Activated T-helper 1 cell treated with Interleukin-2 at 50 U/mL for 16 hours (primary cell): Measurements from ENCODE around the gene THSD7A.
"Not testable (repeated sequence)": the region's sequence is repeated elsewhere in the genome, so short reads cannot be mapped to it uniquely, and the experiment has no call there.

Experiments
- DNase-seq: peaks from one replicate; pipeline ENCODE4 v3.0.0-alpha.2; 2020; ENCODE audit warnings: low read depth

The THSD7A gene

DNA sequence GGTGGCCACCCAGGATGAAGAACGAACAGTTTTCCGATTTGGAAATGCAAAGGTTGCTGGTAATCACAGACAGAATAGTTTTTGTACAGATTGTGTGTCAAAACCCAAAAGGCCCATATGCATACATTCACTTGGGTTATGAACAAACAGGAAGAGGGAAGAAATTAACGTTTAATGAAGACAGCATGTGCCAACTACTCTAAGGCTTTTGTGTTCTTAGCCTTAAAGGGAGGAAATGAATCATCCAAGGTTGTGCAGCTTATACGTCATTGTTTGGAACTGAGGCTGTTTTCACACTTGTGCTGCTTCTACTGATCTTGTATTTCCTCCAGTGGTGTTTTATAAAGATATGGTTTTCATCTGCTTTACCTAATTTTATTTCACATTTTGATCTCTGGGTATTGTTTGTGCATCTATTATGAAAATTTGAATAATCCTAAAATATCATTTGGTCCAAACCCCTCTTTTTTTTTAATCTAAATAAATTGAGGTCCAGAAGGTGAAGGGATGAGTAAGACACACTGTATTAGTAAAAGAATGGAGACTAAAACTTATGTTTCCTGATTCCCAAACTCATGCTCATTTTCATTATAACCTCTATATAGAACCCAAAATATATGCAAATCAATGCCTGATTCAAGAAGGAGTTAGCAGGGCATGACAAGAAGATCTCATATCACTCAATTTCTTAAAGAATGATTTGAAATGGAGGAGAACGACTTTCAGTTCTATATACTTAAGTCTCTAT lies 373.1 kb downstream of the THSD7A start:
- DNase-seq = no peak

DNA sequence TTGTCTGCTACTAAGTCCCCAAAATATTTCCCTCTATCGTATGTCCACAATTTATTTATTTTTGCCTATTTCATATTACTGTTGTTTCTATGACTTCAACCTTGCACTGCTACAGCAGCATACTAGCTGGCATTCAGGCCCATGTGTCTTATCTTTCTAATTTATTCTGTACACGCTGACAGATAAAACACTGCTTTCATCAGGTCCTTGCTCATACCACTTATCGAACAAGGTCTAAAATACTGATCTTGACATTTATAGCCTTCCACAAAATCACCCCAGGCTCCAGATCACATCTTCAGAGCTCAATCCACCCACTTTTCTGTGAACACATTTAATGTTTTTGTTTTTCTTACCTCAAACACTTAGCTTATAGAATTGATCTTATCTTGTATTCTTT lies 374.6 kb downstream of the THSD7A start:
- no peak for DNase-seq

DNA sequence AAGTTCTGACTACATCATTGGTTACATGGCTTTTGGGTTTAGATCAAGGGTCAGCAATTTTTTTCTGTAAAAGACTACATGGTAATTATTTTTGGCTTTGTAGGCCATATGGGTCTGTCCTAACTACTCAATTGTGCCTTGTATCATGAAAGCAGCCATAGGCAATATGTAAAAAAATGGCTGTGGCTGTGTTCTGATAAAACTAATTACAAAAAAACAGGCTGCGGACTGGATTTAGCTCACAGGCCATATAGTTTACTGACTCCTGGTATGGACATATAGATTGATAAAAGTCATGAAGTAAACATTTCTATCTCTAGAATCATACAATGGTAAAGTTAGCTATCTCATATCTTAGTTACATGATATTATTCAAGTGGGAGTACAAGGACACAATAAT lies 375.4 kb downstream of the THSD7A start:
- DNase-seq = no peak

DNA sequence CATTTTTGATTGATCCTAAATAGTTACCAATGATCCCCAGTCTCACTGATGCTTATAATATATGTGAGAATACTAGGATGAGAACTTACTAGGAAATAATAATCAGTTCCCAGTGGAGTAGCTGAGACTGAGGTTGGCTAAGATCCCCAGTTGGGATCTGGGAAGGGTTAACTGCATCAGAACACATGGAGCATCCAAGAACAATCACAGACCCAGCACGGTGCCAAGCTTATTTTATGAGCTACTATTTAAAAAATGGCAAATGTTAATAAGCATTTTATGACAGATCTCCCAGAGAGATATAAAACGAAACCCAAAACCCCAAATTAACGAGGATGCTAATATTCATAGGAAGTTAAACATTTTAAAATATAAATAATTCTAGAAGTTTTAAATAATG lies 379.5 kb downstream of the THSD7A start:
- DNase-seq = no peak

DNA sequence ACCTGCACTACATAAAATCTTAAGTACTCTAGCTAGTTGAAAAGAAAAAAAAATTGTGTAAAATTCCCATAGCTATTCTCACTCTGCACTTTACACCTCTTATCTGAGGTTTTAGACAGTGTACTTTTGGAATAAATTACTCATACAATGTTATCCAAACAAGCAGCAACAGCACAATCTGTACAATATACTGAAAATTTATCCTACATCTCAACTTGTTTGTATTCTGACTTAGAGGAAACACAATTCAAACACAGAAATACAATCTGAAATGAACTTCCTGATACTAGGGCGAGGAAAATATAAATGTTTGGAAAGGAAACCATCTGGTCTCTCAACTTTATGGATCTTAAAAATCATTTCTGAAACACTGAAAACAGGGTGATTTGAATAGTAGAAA lies 381.7 kb downstream of the THSD7A start:
- DNase-seq = no peak

DNA sequence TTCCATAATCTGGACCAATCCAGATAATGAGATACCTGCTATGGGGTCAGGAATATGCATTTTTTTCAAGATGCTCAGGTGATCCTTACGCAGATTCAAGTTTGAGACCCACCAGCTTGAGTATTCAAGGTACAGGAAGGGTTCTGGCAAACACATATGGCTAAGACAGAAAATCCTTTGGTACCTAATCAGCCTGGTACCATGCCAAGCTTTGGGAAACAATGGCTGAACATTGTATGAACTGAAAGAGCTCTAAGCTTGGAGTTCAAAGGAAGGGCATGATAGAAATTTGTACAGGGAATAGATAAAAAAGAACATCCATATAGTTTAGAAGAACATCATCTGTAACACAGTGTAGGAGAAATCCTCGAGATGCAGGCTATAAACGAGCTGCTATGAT lies 382.7 kb downstream of the THSD7A start:
- no peak for DNase-seq

DNA sequence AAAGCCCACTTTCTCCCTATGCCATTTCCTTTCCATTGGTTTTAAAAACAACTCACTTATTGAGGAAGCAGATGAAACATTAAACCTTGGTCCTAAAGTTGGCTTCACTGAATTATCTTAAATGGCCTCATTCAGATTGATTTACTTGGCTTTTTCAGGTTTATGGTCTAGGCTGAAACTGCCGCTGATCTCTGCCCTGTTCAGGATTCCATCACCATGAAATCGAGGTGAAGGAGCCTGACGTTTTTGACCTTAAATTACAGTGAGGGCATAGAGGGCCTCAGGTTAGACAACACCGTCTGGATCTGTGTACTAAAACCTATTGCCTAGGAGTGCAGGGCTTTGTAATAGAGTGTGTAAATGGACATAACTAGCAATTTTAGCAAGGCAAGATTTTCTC lies 383.7 kb downstream of the THSD7A start:
- DNase-seq = no peak

DNA sequence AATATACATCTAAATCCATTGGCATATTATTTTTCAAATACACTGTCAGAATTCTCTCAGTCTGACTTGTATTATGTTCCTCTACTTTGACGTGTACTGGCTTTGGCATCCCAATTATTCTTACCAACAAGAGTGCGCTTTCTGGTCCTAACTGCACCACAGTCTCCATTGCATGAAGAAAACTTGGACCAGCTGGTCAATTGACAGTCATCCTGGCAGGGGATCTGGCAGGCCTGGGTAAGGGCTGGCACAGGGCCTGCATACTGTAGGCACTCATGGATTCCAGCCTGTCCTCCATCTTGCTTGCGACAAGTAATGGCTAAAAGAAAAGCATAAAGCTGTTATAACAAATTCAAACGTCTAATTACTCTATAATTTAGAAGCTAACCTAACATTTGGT lies 384.9 kb downstream of the THSD7A start:
- no peak for DNase-seq

DNA sequence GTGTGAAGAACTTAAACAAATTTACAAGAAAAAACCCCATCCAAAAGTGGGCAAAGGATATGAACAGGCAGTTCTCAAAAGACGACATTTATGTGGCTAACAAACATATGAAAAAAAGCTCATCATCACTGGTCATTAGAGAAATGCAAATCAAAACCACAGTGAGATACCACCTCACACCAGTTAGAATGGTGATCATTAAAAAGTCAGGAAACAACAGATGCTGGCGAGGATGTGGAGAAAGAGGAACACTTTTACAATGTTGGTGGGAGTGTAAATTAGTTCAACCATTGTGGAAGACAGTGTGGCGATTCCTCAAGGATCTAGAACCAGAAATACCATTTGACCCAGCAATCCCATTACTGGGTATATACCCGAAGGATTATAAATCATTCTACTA lies 388.1 kb downstream of the THSD7A start:
- DNase-seq = not testable (repeated sequence)

DNA sequence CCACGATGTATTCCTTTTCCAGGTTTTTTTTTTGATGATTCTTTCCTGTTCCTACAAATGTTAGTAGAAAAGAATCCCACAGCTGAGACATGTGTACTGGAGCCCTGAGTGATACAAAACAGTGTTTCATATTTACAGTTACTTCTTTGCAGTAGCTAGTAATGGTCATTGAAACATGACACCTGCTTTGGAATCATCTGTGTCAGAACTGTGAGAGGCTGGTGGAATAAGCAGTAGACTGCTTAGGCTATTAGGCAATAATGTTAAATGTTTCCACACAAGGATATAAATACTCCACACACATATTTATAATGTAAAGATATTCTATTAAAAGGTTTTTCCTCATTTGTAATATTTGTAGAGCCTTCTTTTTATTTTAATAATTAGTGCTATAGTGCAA lies 394.0 kb downstream of the THSD7A start:
- no peak for DNase-seq

DNA sequence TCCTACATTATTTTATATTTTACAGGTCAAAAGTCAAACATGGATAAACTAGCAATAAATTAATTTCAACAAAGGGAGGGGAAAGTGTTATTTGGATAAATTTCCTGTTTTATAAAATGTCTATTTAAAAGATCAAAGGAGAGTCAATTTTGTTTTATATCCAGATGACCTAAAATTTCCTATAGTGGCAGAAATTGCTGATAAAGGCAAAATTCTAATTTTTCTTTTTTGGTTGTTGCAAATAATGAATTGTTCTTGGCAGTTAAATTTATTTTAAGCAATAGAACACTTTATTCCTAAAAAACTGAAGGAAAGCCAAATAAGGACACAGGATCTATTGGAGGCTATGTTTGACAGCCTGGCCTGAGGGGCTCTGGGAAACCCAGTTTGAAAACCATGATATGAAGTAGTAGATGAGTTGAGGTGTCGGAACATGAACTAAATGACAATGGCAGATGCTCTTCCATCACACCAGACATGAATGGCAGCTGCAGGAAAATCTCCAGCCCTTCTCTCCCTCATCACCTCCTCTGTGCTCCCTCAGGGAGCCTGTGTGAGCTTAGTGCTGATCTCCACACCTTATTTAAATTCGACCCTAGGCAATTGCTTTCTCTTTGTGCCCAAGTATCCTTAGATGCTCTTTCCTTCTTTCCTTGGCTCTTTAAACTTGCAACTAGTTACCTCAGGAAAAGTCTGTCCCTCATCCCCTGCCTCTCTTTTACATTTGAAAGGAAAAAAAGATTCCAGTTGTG lies 395.0 kb downstream of the THSD7A start:
- no peak for DNase-seq

DNA sequence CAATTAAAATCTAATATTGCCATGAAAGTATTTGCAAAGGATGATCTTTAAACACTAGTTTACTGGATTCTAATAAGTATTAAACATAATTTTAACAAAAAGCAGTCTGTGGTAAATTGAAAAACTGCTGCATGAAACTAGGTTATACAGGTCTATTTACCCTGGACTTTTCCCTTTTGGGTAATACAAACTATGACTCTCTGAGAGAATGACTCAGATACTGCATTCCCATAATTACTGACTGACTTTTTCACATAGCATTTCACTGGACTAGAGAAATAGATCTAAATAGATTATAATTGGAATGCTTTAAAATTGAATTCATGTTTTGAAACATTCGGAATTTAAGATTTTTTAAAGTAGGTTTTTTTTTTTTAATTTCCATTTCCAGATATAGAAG lies 395.7 kb downstream of the THSD7A start:
- no peak for DNase-seq

DNA sequence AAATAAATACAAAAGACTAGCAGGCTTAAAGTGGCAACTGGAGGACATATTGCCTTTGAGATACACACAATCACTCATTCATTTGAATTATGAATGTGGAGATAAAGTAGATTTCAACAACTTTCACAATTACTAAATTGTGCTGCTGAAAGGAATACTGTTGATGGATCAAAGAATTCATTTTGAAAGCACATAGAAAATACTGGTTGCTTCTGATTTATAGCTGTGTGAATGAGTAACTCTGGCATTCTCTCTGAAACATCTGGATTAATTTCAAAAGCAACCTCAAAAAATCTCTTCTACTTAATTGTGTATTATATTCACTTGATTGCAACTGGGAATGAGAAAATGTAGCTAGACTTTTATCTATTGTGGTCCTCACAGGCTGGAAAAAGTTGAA lies 397.6 kb downstream of the THSD7A start:
- DNase-seq = no peak

DNA sequence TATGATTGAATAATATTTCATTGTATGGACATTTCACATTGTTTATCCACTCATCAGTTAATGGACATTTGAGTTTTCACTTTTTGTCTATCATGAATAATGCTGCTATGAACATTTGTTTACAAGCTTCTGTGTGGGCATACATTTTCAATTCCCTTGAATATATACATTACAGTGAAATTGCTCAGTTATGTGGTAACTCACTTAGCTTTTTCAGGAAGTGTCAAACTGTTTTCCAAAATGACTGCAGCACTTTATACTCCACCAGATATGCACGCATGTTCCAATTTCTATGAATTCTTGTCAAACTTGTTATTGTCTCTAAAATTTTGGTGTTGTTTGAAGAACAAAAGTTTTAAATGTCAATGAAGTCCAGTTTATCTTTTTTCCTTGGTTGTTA lies 401.2 kb downstream of the THSD7A start:
- DNase-seq = no peak

DNA sequence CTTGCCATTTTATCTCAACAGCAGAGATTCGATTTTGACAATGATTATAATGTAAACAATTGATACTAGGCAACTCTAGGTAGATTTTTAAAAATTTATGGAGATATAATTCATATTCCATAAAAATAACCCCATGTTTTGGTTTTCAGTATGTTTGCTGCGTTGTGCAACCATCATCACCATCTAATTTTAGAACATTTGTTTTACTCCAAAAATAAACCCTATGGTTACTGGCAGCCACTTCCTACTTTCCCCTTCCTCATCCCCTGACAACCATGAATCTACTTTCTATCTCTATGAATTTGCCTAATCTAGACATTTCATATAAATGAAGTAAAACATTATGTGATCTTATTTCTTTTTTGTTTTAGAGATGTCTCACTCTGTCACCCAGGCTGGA lies 401.9 kb downstream of the THSD7A start:
- DNase-seq = no peak

DNA sequence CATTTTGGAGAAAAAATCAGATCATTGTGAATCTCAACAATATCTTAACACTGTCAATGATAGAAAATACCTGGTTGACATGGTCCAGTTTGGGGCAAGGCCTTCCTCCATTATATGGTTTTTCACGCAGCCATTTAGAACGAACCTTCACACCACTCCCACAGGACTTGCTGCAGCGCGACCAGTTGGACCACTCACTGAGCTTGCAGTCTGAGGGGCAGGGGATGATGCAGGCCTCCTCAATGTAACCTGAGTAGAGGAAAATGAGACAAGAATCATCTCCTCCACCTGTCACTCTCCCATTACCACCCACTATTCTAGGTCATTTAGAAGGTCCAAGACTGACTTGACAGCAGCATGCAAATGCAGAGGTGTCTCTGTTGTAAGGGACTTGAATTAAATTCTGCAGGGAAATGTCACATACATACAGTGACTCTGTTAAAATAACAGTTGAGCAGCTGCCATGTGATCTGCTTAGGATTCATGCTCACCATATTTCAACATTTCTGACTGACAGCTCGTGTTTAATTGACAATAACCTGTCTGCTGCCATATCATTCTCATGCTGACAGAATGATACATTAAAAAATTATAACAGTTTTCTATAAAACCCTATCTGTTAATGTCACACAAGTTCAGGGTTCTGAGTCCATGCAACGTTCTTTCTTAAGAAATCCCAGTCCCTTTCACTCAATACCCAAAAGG lies 403.0 kb downstream of the THSD7A start:
- DNase-seq = no peak

DNA sequence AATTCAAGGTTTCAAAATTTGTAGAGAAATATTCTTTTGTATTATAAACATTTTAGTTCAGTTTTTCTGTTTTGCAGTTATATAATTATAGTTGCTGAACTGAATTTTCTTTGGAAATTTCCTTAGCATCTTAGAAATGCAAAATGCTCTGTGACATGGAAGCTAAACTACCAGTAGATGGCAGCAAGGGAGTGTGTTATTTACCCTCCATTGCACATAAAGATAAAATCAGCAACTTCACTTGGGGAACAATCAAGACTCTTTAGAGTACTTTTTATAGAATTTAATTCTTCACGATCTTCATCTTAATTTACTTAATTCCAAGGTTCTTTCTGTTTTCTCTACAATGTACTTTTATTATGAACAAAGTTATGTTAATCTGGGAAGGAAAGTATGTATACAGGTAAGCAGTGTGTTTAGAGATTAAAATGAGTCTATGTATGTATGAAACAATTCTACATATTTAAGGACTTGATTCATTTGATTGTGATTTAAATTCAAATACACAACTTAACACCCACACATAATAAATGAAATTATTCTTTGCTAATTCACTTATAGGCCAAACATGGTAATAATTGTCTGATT lies 404.2 kb downstream of the THSD7A start:
- no peak for DNase-seq

DNA sequence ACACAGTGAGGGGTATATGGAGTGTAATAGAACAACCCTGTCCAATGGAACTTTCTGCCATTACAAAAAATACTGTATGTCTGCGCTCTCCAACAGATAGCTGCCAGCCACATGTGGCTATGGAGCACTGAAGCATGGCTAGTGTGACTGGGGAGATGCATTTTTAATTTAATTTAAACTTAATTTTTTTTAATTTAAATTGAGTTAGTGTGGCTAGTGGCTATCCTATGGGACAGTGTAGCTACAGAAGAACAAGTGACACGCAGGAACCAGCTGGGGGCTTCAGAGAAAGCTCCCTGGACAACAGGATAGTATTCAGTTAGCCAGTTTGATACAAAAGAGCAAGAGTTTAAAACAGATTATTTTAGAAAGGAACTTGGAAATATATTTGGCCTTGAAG lies 408.0 kb downstream of the THSD7A start:
- DNase-seq = no peak

DNA sequence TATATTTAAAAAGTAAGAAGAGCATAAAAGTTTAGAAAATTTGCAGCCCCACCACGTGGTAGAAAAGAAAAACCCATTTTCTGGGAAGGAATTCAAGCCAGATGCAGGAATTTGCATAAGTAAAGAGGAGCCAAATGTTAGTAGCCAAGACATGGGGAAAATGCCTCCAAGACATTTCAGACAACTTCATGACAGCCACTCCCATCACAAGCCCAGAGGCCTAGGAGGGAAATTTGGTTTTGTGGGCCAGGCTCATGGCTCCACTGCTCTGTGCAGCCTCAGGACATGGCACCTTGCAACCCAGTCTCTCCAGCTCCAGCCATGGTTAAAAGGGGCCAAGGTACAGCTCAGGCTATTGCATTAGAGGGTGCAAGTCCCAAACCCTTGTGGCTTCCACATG lies 411.9 kb downstream of the THSD7A start:
- DNase-seq = no peak

DNA sequence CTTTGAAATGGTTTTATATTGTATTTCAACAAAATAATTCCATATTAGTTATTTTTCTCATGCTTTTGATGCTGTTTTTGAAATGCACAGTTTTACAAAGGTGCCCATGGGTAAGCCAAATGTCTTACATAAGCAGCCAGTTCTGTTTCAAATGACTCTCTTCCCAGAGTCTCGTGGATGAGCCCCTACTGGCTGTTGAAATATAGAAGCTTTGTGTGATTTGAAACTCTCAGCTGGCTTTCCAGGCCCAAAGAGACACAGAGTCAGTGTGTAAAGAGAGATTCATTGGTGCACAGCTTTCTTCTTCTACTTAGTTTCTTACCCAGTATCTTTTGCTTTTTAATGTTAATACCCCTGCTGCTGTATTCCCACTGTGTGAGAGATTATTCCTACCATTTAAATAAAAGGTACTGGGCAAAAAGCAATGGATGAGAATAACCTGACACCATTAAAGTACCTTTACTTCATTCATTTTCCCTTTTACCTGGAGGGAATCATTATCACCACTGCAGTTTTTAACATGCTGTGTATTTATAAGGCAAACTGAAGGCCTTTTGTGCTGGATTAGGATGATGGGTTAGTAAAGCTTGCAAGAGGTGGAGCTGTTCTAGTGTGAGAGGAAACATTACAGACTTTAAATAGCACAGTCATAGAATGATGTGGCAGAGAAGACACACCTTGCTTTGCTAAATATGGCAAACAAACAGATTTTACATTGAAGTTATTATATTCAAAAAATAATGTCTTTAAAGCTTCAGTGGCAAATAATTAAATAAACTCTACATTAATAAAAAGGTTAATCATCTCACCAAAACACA lies 415.1 kb downstream of the THSD7A start:
- DNase-seq = no peak

DNA sequence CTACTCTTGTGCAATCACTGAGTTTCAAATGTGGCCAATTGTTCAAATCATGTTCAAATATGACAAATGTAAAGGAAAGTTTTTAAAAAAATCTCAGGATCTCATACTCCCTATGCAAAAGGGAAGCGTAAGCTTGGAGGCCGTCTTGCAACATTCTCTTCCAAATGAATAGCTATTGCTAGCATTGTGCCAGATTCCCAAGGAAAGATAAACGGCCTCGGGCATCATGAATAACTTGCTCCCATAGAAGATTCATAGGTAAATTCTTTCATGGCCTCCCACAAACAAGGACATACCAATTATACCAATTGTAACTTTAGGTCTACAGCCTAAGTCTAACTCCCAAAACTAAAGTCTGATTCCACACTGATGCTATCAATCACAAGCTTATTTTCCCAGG lies 416.9 kb downstream of the THSD7A start:
- no peak for DNase-seq

DNA sequence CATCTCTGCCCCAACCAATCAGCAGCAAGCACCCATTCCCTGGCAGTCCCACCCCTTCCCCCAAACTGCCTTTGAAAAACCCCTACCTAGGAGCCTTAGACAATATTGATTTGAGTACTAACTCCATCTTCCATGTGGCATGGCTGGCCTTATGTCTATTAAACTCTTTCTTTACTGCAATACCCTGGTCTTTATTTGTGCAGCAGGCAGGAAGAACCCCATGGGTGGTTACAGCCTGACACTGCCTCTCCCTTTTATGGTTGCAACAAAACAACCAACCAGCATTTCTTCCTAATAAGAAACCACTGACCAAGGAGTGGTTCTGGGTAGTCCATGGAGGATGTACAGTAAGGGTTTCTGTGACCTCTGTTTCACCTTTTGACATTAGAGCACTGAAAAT lies 418.1 kb downstream of the THSD7A start:
- no peak for DNase-seq
